ENCODE measurements around the gene OGDH. TPM values are rescaled to one million over a fixed set of nuclear protein-coding genes. Genes with fewer than 3 reads are reported as not detected.
"Not testable (repeated sequence)": the region's sequence is repeated elsewhere in the genome, so short reads cannot be mapped to it uniquely, and the experiment has no call there.

OGDH gene
- total RNA-seq, 4 donors from 2014 or later, result 38.2 to 97.6 (median 78.6) TPM

DNA sequence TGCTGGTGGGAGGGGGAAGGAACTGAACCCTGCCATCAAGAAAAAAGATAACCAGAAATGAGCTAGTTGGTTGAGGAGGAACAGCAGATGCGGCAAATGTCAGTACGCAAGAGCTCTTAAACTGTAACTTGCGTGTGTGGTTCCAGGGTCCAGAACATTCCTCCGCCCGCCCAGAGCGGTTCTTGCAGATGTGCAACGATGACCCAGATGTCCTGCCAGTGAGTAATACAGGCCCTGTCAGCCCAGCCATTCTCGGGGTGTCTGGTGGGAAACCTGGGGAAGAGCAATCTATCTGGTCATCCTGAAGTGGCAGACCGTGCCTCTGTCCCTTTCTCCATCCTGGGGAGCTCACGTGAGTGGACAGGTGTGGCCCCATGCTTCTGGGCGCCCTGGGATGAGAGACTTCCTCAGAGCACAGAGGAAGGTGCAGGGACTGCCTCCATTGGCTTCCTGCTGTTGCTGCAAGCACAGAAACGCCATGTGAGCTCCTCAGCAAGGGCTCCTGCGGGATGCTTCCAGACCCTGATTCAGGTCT lies 91.7 kb downstream of the OGDH start:
- Histone ChIP-seq H3K4me3 (no peak overlapping the region), H3K36me3 (no peaks in the 10 kb centered on the region), H3K27ac (no peak overlapping the region), H3K9me3 (no peaks in the 10 kb centered on the region), H3K4me1 (no peaks in the 10 kb centered on the region), H3K27me3 (no peaks in the 10 kb centered on the region)
- no peak for DNase-seq
- intact Hi-C loops (cut with DNase I; ENCODE audit: low total_unique reads), result no loop called here
- TF ChIP-seq POLR2A (IDR thresholded peaks at IDR 0.05), result no peak
- TF ChIP-seq, protein P1, sequence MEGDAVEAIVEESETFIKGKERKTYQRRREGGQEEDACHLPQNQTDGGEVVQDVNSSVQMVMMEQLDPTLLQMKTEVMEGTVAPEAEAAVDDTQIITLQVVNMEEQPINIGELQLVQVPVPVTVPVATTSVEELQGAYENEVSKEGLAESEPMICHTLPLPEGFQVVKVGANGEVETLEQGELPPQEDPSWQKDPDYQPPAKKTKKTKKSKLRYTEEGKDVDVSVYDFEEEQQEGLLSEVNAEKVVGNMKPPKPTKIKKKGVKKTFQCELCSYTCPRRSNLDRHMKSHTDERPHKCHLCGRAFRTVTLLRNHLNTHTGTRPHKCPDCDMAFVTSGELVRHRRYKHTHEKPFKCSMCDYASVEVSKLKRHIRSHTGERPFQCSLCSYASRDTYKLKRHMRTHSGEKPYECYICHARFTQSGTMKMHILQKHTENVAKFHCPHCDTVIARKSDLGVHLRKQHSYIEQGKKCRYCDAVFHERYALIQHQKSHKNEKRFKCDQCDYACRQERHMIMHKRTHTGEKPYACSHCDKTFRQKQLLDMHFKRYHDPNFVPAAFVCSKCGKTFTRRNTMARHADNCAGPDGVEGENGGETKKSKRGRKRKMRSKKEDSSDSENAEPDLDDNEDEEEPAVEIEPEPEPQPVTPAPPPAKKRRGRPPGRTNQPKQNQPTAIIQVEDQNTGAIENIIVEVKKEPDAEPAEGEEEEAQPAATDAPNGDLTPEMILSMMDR (IDR thresholded peaks at IDR 0.05), result no peak

GRCh38 chr7:44699598-44699997 lies 93.2 kb downstream of the OGDH start:
- H3K4me3 ChIP-seq; H3K4me1 ChIP-seq; H3K9me3 ChIP-seq; DNase-seq; H3K27ac ChIP-seq; H3K27me3 ChIP-seq; H3K36me3 ChIP-seq; intact Hi-C loops (cut with DNase I; ENCODE audit: low total_unique reads): not testable (repeated sequence)

DNA sequence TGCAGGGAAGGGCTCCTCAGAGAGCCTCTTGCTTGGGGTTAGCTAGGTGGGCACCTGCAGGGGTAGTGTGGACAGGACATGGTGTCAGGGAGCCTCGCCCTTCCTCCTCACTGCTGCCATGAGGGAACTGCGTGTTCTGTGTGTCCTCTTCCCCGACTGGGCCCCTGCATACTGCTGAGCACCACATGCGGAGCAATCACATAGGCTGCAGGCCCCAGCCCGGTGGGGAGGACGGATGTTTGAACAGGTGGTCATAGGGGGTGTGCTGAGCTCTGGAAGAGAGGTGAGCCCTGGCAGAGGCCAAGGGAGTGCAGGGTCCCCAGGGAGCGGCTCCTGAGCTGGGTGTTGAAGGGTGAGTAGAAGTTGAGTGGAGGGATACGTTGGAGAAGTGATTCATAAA lies 93.9 kb downstream of the OGDH start:
- Histone ChIP-seq H3K4me3 (no peak overlapping the region), H3K9me3 (no peaks in the 10 kb centered on the region), H3K4me1 (no peaks in the 10 kb centered on the region), H3K27ac (no peak overlapping the region), H3K27me3 (no peaks in the 10 kb centered on the region), H3K36me3 (no peaks in the 10 kb centered on the region)
- DNase-seq, result no peak
- intact Hi-C loops (cut with DNase I; ENCODE audit: low total_unique reads), result no loop called here
- TF ChIP-seq POLR2A (IDR thresholded peaks at IDR 0.05), result no peak
- TF ChIP-seq, protein P1 (IDR thresholded peaks at IDR 0.05), result no peak

GRCh38 chr7:44703391-44703790 lies 97.0 kb downstream of the OGDH start:
- H3K36me3 ChIP-seq; H3K27ac ChIP-seq; H3K9me3 ChIP-seq; H3K4me1 ChIP-seq; H3K27me3 ChIP-seq; intact Hi-C loops (cut with DNase I; ENCODE audit: low total_unique reads); H3K4me3 ChIP-seq; DNase-seq: not testable (repeated sequence)

DNA sequence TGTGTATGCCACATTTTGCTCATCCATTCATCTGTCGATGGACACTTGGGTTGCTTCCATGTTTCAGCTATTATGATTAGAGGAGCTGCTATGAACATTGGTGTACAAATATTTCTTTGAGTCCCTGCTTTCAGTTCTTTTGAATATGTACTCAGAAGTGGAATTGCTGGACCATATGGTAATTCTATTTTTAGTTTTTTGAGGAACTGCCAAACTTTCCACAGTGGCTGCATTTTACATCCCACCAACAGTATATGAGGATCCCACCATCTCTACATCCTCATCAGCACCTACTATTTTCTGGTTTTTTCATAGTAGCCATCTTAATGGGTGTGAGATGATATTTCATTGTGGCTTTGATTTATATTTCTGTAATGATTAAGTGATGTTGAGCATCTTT lies 97.5 kb downstream of the OGDH start:
- H3K27me3 ChIP-seq, result no peaks in the 10 kb centered on the region
- H3K4me1 ChIP-seq, result no peaks in the 10 kb centered on the region
- TF ChIP-seq, protein P1 (IDR thresholded peaks at IDR 0.05), result no peak
- no peak for TF ChIP-seq POLR2A (IDR thresholded peaks at IDR 0.05)
- intact Hi-C loops (cut with DNase I; ENCODE audit: low total_unique reads), result no loop called here
- H3K36me3 ChIP-seq, result no peaks in the 10 kb centered on the region
- no peak overlapping the region for H3K4me3 ChIP-seq
- DNase-seq, result no peak
- no peaks in the 10 kb centered on the region for H3K9me3 ChIP-seq
- no peak overlapping the region for H3K27ac ChIP-seq

- TF ChIP-seq, protein P1 (IDR thresholded peaks at IDR 0.05), result no peak
- no peak for TF ChIP-seq POLR2A (IDR thresholded peaks at IDR 0.05)
- Histone ChIP-seq H3K4me1 (no peaks in the 10 kb centered on the region), H3K9me3 (no peaks in the 10 kb centered on the region), H3K27ac (no peak overlapping the region), H3K36me3 (no peaks in the 10 kb centered on the region), H3K4me3 (no peak overlapping the region), H3K27me3 (no peaks in the 10 kb centered on the region)
- intact Hi-C loops (cut with DNase I; ENCODE audit: low total_unique reads), result no loop called here
- no peak for DNase-seq
Observed at GRCh38 chr7:44705434-44705833, 99.0 kb downstream of the OGDH start.
